ENCODE data around the gene TATDN2. TPM values are rescaled to one million over a fixed set of nuclear protein-coding genes. Genes with fewer than 3 reads are reported as not detected.

Gene TATDN2
- total and polyA plus RNA-seq, 4 donors = 12.0 to 32.9 (median 23.8) TPM

DNA sequence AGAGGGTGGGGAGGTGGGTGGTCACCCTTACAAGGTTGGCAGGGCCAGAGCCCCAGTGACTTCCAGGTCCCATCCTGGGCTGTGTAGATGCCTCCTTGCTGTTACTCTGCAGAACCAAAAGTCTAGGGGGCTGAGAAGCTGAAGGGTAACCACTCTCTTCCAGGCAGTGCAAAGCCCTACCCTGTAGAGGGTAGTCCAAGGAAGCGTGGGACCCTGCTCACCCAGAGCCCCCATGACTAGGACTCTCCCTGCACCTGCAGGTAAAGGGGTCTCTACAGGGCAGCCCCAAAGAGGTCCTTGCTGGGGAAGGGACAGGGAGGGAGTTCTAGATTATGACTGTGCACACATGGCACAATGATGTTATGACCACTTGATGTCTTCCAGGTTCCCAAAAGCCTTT, 30.2 kb downstream of the TATDN2 start:
- WGBS, 2 donors = 96 to 100% methylated on average over 1 of the region's 1 CpG
- peaks cover 13 to 46% (median 23%) of the 10 kb centered on the region in 4 donors for H3K36me3 ChIP-seq (ENCODE audit: control insufficient read depth in 4 of 4, insufficient read depth in 4 of 4, low read length in 4 of 4)
- H3K27me3 ChIP-seq (ENCODE audit: control insufficient read depth in 3 of 3, insufficient read depth in 3 of 3, low read length in 2 of 3) = no peaks in the 10 kb centered on the region
- no peak for ATAC-seq (ENCODE audit: insufficient read depth, low FRiP score)
- no peak overlapping the region for H3K4me3 ChIP-seq
- H3K27ac ChIP-seq (ENCODE audit: low read depth in 1 of 2, low read length in 1 of 2) = no peak overlapping the region
- DNase-seq = no peak
- H3K9ac ChIP-seq (ENCODE audit: insufficient read depth in 1 of 2, low read length in 2 of 2) = no peak overlapping the region
- TF ChIP-seq, protein P1, sequence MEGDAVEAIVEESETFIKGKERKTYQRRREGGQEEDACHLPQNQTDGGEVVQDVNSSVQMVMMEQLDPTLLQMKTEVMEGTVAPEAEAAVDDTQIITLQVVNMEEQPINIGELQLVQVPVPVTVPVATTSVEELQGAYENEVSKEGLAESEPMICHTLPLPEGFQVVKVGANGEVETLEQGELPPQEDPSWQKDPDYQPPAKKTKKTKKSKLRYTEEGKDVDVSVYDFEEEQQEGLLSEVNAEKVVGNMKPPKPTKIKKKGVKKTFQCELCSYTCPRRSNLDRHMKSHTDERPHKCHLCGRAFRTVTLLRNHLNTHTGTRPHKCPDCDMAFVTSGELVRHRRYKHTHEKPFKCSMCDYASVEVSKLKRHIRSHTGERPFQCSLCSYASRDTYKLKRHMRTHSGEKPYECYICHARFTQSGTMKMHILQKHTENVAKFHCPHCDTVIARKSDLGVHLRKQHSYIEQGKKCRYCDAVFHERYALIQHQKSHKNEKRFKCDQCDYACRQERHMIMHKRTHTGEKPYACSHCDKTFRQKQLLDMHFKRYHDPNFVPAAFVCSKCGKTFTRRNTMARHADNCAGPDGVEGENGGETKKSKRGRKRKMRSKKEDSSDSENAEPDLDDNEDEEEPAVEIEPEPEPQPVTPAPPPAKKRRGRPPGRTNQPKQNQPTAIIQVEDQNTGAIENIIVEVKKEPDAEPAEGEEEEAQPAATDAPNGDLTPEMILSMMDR (IDR thresholded peaks at IDR 0.05; ENCODE audit: control extremely low read depth, extremely low read depth) = no peak
- H3K4me1 ChIP-seq (ENCODE audit: control insufficient read depth in 5 of 5, insufficient read depth in 5 of 5, low read length in 5 of 5) = peaks cover 0 to 8% (median 0%) of the 10 kb centered on the region in 5 donors
- H3K9me3 ChIP-seq (ENCODE audit: control insufficient read depth in 4 of 4, insufficient read depth in 3 of 4, low read length in 3 of 4) = no peaks in the 10 kb centered on the region

DNA sequence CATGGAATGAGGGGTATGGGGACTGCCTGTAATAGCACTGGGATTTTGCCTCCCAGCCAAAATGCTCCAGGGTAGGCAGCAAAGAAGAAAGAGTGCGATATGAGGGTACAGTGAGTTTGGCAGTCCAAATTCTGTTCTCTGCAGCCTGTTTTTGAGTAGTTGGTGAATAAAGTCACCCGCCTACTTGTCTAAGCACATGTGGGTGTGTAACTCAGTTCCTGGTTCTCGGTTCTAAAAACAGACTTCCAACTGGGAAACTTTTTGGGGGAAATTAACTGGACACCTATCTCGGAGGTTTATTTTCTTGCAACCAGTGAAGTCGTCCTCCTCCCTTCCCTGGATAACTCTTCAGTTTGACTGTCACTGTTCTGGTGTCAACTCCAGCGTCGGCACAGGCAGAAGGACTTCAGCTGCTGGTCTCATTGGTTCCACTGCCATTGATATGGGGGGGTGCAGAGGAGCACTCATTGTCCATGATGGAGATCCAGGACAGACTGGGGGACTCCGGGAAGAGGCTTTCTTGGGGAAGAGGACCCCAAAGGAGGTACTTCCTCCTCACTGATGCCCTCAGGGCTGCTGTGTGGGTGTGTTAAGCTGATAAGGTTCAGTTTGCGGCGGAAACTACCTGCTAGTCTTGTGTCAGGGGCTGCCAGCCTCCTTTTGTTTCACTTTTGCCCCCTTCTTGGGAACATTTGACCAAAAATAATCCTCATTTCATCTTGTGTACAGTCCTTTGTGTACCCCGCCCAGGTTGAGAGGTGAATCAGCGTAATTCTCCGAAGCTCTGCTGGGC, 31.3 kb downstream of the TATDN2 start:
- ATAC-seq (ENCODE audit: insufficient read depth, low FRiP score) (no peak), DNase-seq (no peak)
- Histone ChIP-seq H3K36me3 (ENCODE audit: control insufficient read depth in 4 of 4, insufficient read depth in 4 of 4, low read length in 4 of 4) (peaks cover 13 to 46% (median 24%) of the 10 kb centered on the region in 4 donors), H3K4me1 (ENCODE audit: control insufficient read depth in 5 of 5, insufficient read depth in 5 of 5, low read length in 5 of 5) (peaks cover 0 to 5% (median 0%) of the 10 kb centered on the region in 5 donors), H3K27me3 (ENCODE audit: control insufficient read depth in 3 of 3, insufficient read depth in 3 of 3, low read length in 2 of 3) (no peaks in the 10 kb centered on the region), H3K27ac (ENCODE audit: low read depth in 1 of 2, low read length in 1 of 2) (no peak overlapping the region), H3K9ac (ENCODE audit: insufficient read depth in 1 of 2, low read length in 2 of 2) (no peak overlapping the region), H3K9me3 (ENCODE audit: control insufficient read depth in 4 of 4, insufficient read depth in 3 of 4, low read length in 3 of 4) (no peaks in the 10 kb centered on the region), H3K4me3 (no peak overlapping the region)
- TF ChIP-seq, protein P1 (IDR thresholded peaks at IDR 0.05; ENCODE audit: control extremely low read depth, extremely low read depth) = no peak
- 94 to 95% methylated on average over 13 of the region's 13 CpGs for WGBS, 2 donors

DNA sequence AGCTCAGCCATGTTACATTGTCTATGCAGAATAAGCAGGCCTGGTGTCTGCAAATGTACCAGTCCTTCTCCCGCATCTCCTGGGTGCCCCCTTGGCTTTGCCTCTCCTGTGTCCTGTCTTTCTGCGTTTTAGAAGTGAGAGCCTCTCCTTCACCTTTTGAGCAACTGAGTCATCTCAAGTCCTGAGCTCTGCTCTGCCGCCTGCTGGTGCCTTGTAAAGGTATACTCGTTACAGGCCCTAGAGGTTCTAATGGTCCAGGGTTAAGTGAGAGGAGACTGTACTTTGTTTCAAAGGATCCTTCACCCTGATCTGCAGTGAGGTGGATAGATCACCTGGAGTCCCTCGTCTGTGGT, 31.9 kb downstream of the TATDN2 start:
- TF ChIP-seq, protein P1 (IDR thresholded peaks at IDR 0.05; ENCODE audit: control extremely low read depth, extremely low read depth) = no peak
- ATAC-seq (ENCODE audit: insufficient read depth, low FRiP score) (no peak), DNase-seq (no peak)
- H3K4me1 ChIP-seq (ENCODE audit: control insufficient read depth in 5 of 5, insufficient read depth in 5 of 5, low read length in 5 of 5) = peaks cover 0 to 5% (median 0%) of the 10 kb centered on the region in 5 donors
- no peak overlapping the region for H3K4me3 ChIP-seq
- no peak overlapping the region for H3K27ac ChIP-seq (ENCODE audit: low read depth in 1 of 2, low read length in 1 of 2)
- WGBS, 2 donors = 83 to 94% methylated on average over 5 of the region's 5 CpGs
- H3K9ac ChIP-seq (ENCODE audit: insufficient read depth in 1 of 2, low read length in 2 of 2) = no peak overlapping the region
- H3K9me3 ChIP-seq (ENCODE audit: control insufficient read depth in 4 of 4, insufficient read depth in 3 of 4, low read length in 3 of 4) = no peaks in the 10 kb centered on the region
- peaks cover 13 to 46% (median 24%) of the 10 kb centered on the region in 4 donors for H3K36me3 ChIP-seq (ENCODE audit: control insufficient read depth in 4 of 4, insufficient read depth in 4 of 4, low read length in 4 of 4)
- H3K27me3 ChIP-seq (ENCODE audit: control insufficient read depth in 3 of 3, insufficient read depth in 3 of 3, low read length in 2 of 3) = no peaks in the 10 kb centered on the region
